ENCODE data around the gene GATA2. TPM values are rescaled to one million over a fixed set of nuclear protein-coding genes. Genes with fewer than 3 reads are reported as not detected.

GATA2 gene
- total RNA-seq, 6 donors from 2014 or later = 17.8 to 97.0 (median 63.0) TPM

- WGBS, 2 donors = 5 to 11% methylated on average over 29 to 33 of the region's 33 CpGs
- Histone ChIP-seq H3K27me3 (peaks cover 0 to 67% (median 33%) of the 10 kb centered on the region in 4 donors), H3K4me3 (peak overlapping the region; percentile 27 to 69 (median 58)), H3K9me3 (no peaks in the 10 kb centered on the region), H3K27ac (peak overlapping the region; percentile 79 to 94 (median 90)), H3K36me3 (peaks cover 0 to 52% (median 3%) of the 10 kb centered on the region in 4 donors), H3K4me1 (peaks cover 34 to 49% (median 41%) of the 10 kb centered on the region in 4 donors)
- ATAC-seq (ENCODE audit: low FRiP score in 2 of 2) (no peak), DNase-seq (no peak)
- TF ChIP-seq POLR2A (IDR thresholded peaks at IDR 0.05) (no peak), POLR2AphosphoS5 (IDR thresholded peaks at IDR 0.05) (peak in 1 of 2 donors; percentile 50), CTCF (IDR thresholded peaks at IDR 0.05) (no peak), EP300 (IDR thresholded peaks at IDR 0.05) (peak in 2 of 4 donors; percentile 14 to 55)
Observed at GRCh38 chr3:128482666-128483656, 10.0 kb downstream of the GATA2 start.

- peak overlapping the region in 2 of 4 donors; percentile 63 to 69 for H3K4me3 ChIP-seq
- no peak for TF ChIP-seq EP300 (IDR thresholded peaks at IDR 0.05)
- TF ChIP-seq CTCF (IDR thresholded peaks at IDR 0.05) = no peak
- no peak for ATAC-seq (ENCODE audit: low FRiP score in 2 of 2)
- peaks cover 0 to 59% (median 28%) of the 10 kb centered on the region in 4 donors for H3K27me3 ChIP-seq
- H3K36me3 ChIP-seq = peaks cover 0 to 52% (median 3%) of the 10 kb centered on the region in 4 donors
- no peak for DNase-seq
- H3K4me1 ChIP-seq = peaks cover 27 to 41% (median 34%) of the 10 kb centered on the region in 4 donors
- 45 to 51% methylated on average over 3 to 11 of the region's 11 CpGs for WGBS, 2 donors
- peak overlapping the region; percentile 53 to 94 (median 90) for H3K27ac ChIP-seq
- H3K9me3 ChIP-seq = no peaks in the 10 kb centered on the region
Observed at GRCh38 chr3:128482175-128482574, 10.8 kb downstream of the GATA2 start.

GRCh38 chr3:128481438-128481942 lies 11.5 kb downstream of the GATA2 start:
- 30% methylated on average over 6 of the region's 19 CpGs; no CpG with 5 or more reads in 1 of the 2 donors for WGBS, 2 donors
- no peak for ATAC-seq (ENCODE audit: low FRiP score in 2 of 2)
- peak overlapping the region in 2 of 4 donors; percentile 63 to 69 for H3K4me3 ChIP-seq
- peaks cover 0 to 52% (median 24%) of the 10 kb centered on the region in 4 donors for H3K27me3 ChIP-seq
- H3K27ac ChIP-seq = peak overlapping the region; percentile 53 to 94 (median 90)
- peaks cover 0 to 48% (median 3%) of the 10 kb centered on the region in 4 donors for H3K36me3 ChIP-seq
- TF ChIP-seq POLR2A (IDR thresholded peaks at IDR 0.05) = no peak
- no peak for TF ChIP-seq POLR2AphosphoS5 (IDR thresholded peaks at IDR 0.05)
- TF ChIP-seq CTCF (IDR thresholded peaks at IDR 0.05) = no peak
- TF ChIP-seq EP300 (IDR thresholded peaks at IDR 0.05) = no peak
- peak in 1 of 2 donors; percentile 85 for DNase-seq
- peaks cover 20 to 35% (median 27%) of the 10 kb centered on the region in 4 donors for H3K4me1 ChIP-seq
- H3K9me3 ChIP-seq = no peaks in the 10 kb centered on the region

GRCh38 chr3:128480717-128481437 lies 12.1 kb downstream of the GATA2 start:
- H3K36me3 ChIP-seq = peaks cover 0 to 42% (median 2%) of the 10 kb centered on the region in 4 donors
- peaks cover 0 to 46% (median 21%) of the 10 kb centered on the region in 4 donors for H3K27me3 ChIP-seq
- DNase-seq (peak in 1 of 2 donors; percentile 77), ATAC-seq (ENCODE audit: low FRiP score in 2 of 2) (no peak)
- 59 to 65% methylated on average over 24 to 26 of the region's 27 CpGs for WGBS, 2 donors
- H3K27ac ChIP-seq = peak overlapping the region; percentile 53 to 94 (median 90)
- H3K4me1 ChIP-seq = peaks cover 18 to 33% (median 26%) of the 10 kb centered on the region in 4 donors
- TF ChIP-seq CTCF (IDR thresholded peaks at IDR 0.05) = no peak
- H3K4me3 ChIP-seq = peak overlapping the region in 1 of 4 donors; percentile 69
- no peaks in the 10 kb centered on the region for H3K9me3 ChIP-seq
